Activated CD8-positive, alpha-beta memory T cell treated with anti-CD3 and anti-CD28 coated beads for 4 hours (primary cell): ENCODE results near the gene YIPF3.
A peak's percentile ranks its signal among the peaks of the same experiment; 100 is the strongest.
"Not testable (repeated sequence)": the region's sequence is repeated elsewhere in the genome, so short reads cannot be mapped to it uniquely, and the experiment has no call there.

Experiments
- DNase-seq, 2 donors: peaks; one replicate each; pipeline ENCODE4 v3.0.0-alpha.2; 2020; ENCODE audit warnings: low read depth in 2 of 2

Gene YIPF3

DNA sequence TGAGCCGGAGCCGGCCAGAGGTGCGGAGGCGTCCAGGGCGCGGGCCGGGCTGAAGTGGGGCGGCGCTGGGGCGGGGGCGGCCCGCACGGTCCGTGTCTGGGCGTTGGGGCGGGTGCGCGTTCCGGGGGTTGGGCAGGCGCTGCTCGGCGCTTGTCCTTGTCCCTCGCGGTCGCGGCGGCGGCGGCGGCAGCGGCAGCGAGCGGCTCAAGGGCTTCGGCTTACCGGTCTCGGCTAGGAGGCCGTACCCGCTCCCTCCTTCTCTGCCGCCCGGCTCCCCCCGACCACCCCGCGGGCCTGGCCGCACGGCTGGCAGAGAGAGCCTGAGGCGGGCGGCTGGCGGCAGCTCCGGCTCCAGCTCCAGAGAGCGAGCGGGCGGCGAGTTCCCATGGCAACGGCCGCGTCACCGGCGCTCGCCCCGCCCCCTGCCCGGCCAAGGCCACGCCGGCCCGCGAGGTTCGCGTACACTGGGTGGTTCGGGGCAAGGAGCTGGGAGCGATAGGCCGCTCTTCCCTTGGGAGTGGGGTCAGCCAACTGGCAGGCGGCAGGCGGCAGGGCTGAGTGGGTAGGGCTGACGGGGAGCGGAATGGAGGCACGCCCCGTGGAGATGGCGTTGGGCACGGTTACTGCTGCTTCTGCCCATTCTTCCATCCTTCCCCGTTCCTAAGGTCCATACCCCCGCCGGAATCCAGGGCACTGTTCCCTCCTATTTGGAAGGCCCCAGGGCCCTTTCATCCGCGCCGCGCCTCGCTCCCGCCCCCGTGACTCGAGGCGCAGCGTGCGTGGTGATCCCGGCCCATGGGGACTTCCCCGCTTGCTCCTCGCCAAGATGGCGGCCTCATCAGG lies 6.5 kb downstream of the YIPF3 start, which contains the start of gene LRRC73:
Gene LRRC73 (minus strand): TSS at position 363 of the 843 bp plus-strand sequence. CDS start 561 bp downstream, outside the sequence.
- peak; percentile 51 to 52 for DNase-seq

DNA sequence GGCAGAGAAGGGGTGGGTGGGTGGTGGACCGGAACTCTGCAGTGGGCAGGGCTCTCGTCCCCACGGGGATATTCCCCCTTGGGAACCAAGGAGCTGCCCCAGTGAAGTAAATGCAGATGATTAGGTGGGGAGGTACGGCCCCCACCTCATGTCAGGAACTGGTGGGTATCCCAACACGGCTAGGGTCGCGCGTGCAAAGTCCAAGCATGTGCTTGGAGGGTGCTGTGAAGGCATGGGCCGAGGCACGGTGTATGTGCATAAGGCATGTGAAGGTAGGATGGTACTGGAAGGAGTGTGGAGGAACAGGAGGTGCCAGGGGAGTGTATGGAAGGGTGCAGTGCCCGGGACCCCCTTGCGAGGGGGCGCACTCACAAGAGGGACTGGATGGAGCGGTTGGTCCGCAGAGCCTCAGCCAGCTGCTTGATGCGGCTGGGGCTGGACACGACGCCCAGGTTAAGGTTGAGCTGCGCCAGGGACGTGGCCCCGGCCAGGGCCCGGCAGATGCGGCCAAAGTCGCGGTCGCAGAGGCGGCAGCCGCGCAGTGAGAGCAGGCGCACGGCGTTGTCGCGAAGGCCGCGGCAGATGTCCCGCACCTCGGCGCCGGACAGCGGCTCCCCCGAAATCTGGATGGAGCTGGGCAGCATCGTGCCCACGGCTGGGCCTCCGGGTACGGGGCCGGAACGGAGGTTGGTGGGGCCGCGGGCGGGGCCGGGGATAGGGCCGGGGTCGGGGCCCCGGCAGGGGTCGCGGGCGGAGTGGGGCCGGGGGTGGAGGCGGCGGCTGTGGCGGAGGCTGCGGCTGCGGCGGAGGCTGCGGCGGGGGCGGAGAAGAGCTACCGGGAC lies 7.4 kb downstream of the YIPF3 start:
- DNase-seq = no peak

DNA sequence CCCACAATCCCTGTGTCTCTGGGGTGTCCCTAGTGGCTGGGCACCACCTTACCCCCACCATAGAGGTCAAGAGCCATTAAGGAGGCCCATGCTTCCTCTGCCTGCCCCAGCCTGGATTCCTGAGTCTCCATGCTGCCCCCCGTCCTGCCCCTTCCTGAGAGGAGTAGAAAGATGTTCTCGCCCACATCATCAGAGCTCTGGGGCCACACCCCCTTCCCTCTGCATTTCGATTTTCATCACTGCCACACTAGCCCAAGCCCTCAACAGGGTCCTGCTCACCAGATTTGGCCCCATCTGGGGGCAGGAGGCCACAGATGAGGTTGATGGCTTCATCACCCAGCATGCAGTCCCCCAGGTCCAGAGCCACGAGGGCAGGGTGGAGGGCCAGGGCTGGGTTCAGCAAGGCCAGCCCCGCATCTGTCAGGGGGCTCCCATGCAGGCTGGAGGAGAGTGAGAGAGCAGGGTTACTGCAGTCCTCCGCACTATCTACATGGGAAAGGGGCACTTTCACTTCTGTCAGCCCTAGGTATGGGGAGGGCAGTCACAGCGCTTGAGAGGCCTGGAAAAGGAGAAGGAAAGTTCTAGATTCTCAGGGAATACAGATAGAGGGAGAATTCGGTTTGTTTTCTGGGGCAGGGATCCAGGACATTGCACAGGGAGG lies 8.1 kb downstream of the YIPF3 start:
- DNase-seq = no peak

DNA sequence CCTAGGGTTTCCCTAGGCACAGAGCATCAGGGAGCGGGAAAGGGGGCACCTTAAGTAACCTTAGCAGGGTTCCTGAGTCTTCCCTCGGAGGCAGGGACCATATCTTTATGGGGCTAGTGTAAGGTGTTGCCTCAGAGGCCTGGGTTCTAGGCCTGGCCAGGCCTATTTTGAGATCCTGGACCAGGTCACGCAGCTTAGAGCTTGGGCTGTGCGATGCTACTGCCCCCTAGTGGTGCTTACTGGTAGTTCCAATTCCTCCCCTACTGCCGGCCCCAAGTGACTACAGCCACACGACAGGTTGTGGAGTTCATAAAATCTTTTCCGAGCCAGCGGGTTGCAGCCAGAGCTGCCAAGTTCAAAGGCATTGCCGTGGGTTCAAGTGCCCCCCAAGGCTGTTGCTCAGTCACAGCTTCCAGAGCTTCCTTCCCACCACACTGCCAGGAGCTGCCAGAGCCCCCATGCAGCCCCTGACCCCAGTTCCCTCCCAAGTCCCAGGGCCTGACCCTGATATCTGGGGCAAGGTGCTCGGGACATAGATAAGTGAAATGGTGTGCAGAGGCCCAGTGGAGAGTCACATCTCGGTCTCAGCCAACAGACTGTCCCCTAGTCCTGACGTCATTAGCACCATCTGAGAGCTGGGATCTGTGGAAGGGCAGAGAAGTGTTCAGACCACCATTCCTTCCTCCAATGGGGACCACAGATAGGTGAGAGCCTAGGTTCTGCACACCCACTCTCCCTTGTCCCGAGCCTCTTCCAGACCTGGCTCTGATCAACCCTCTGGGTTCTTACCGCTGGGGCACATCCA lies 9.9 kb downstream of the YIPF3 start:
- peak; percentile 54 to 57 for DNase-seq

DNA sequence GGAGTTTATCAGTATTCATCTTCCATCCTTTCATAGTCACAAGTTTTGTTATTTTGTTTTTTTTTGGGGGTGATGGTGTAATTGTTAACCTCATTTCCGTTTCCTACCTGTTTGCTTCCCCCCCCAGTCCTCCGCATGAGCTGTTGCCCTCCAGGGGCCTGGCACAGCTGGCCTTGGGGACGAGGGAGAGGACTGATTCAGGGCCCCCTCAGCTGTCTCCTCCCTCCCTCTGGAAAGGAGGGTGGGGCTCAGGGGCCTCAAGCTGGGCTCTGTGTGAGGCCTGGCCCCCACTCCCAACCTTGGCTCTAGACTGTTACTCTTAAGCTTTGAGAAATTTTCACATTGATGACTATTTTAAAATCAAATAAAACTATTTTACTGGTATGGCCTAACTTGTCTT lies 10.6 kb downstream of the YIPF3 start:
- DNase-seq = no peak

DNA sequence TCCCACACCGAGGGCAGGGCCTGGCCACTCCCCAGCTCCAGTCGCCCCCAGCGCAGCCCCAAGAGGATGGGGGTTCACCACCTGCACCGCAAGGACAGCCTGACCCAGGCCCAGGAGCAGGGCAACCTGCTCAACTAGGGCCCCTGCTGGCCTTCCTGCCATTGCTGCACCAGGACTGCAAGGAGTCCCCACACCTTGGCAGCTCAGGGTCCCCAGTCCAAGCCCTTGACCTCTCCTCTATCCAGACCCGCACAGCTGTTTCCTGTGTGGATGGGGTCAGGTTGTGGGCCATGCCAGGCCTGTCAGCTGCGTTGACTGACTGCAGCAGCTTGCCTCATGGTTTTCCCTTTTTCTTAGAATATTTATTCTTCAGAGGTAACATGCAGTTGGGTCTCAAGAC lies 11.0 kb downstream of the YIPF3 start:
- no peak for DNase-seq

DNA sequence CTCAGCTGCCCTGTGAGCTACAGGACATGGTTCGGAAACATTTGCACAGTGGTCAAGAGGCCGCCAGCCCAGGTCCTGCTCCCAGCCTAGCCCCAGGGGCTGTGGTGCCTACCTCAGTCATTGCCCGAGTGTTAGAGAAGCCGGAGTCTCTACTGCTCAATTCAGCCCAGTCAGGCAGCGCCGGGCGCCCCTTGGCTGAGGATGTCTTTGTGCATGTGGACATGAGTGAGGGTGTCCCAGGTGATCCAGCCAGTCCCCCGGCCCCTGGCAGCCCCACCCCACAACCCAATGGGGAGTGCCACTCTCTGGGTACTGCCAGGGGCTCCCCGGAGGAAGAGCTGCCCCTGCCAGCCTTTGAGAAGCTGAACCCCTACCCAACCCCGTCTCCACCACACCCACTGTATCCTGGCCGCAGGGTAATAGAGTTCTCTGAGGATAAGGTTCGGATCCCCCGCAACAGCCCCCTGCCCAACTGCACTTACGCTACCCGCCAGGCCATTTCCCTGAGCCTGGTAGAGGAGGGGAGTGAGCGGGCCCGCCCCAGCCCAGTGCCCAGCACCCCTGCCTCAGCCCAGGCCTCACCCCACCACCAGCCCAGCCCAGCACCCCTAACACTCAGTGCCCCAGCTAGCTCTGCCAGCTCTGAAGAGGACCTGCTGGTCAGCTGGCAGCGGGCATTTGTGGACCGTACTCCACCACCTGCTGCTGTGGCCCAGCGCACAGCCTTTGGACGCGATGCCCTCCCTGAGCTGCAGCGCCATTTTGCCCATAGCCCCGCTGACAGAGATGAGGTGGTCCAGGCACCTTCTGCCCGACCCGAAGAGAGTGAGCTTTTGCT lies 11.8 kb downstream of the YIPF3 start:
- DNase-seq = no peak

DNA sequence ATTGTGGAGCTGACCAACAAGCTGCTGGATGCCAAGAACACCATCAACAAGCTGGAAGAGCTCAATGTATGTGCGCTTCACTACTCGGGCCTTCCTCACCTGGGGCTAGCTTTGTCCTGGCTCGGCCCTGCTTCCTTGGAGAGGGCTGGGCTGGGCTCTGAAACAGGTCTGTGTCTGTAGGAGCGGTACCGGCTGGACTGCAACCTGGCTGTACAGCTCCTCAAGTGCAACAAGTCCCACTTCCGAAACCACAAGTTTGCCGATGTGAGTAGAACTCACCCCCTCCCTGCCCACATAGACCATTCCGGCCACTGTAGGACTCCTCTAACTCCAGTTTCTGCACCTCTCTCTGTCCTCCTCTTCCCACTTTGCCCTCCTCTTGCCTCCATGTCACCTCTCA lies 13.3 kb downstream of the YIPF3 start:
- no peak for DNase-seq

DNA sequence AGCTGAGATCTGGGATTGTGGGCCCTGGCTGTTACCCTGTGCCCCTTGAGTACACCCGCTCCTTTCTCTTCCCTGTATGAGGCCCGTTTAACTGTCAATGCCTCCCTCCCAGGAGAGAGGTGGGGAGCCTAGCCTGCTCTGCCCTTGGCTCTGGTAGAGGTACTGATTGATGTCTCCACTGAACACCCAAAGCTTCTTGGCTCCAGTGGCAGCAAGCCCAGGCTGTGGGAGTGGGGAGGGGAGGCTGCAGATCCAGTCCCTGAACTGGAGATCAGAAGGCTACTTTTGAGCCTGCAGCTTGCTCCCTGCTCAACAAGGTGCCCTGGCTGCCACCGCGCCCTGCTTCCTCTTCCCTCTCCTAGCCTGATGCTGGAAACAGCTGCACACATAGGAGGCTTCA lies 14.1 kb downstream of the YIPF3 start:
- no peak for DNase-seq

DNA sequence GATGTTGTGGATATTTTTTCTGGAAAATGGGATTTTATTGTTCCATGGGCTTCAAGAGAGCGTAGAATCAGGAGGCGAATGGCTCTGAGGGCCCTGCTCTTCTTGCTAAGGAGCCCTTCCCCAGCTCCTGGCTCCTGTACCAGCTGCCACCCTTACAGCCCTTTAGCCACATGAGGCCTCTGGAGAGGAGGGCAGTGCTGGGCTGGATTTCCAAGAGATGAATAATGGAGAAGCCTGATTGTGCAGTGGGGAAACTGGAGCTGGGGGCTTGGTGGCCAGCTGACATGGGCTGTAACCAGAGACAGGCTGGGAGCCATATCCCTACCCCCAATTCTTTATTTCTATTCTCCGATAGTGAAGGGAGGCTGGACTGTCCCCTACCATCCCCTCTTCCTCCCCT lies 15.8 kb downstream of the YIPF3 start:
- DNase-seq = no peak

DNA sequence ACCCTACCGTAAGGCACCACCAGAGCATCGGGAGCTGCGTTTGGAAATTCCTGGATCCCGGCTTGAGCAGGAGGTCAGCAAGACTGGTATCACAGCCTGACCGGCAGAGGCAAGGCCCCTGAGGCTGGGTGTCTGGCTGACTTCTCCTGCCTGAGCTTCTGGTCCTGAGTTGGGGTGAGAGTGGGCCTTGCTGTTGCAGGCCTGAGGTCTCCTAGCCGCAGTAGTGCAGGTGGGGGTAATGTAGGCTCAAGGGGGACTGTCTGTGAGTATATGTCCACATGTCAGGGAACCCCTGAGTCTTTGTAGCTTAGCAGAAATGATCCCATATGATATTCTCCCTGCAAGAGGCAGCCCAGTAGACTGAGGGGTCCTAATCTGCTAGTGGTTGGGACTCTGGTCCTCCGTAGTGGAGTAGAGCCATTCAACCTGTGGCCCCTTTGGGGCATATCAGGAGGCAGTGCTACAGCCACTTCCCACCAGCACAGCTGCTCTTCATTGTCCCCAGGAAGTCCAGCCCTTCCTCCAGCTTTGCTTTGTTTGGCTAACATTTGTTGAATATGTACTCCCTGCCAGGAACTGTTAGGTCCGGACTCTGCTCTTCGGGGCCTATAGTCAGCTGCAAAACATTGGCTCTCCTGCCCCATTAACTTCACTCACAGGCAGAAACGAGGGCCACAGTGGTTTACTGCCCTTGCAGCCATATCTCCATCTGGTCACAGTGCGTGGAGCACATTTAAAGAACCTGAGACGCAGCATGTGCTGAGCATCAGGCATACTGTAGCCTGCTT lies 17.5 kb downstream of the YIPF3 start:
- DNase-seq = no peak

DNA sequence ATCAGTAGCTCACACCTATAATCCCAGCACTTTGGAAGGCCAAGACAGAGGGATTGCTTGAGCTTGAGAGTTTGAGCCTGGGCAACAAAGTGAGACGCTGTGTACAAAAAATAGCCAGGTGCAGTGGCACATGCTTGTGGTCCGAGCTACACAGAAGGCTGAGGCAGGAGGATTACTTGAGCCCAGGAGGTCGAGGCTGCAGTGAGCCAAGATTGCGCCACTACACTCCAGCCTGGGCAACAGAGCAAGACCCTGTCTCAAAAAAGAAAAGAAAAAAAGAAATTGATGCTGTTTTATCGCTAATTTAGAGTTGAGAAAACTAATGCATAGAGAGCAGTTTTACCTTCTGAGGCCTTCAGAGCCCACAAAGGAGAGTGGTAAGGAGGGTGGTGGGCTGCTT lies 18.4 kb downstream of the YIPF3 start:
- DNase-seq = not testable (repeated sequence)

DNA sequence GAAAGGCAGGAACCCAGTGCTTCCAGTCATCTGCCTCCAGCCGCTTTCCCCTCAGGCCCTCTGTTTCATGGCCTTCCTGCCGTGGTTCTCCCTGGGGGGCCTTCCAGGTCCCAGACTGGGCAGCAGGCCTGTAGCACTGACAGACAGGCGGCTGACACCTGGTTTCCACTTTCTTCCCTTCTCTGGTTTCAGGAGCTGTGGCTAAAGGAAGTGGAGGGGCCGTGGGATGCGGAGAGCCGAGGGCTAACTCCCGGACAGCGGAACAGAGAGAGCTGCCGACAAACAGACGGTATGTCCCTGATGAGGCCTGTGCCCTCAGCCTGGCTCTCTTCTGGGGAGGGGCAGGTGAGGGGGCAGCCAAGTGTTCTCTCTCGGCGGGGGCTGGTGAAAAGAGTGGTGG lies 19.0 kb downstream of the YIPF3 start:
- DNase-seq = no peak

DNA sequence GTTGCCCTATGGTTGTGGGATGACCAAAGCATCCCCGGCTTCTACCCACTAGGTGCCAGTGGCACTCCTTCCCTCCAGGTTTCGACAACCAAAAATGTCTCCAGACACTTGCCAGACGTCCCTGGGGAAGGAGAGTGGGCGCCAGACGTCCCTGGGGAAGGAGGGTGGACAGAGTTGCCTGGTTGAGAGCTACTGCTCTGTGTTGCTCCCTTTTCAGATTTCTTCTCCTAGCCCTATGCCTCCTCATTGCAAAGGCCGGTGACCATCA lies 19.7 kb downstream of the YIPF3 start:
- DNase-seq = no peak

DNA sequence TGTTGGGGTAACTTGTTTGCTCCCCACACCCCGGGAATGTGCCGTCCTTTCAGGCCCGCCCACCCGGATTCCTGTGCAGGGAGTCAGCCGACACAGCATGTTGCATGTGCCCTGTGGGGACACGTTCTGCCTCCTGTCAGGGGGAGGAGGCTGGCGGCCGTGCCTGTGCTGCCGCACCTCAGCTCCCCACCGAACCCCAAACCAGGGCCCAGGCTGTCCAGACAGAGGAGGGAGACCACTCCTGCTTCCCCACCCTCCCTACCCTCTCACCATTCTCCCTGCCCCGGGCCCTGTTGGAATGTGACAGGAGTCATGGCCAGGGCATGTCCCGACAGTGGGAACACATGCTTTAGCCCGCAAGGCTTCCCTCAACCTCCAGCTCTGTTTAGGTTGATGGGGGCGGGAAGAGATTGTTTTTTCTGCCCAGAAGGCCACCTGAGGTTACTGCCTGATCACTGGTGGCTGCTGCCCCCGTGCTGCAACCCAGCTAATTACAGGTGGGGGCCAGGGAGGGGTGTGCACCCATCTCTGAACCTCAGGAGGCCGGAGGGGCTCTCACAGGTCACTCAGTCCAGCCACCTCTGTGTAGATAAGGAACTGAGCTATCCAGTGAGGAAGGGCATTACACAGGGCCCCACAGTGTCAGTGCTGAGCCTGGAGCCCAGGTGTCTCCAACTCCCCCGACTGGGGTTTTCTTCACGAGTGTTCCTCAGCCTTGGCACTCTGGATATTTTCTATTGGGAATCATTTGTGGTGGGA lies 20.2 kb downstream of the YIPF3 start:
- no peak for DNase-seq

DNA sequence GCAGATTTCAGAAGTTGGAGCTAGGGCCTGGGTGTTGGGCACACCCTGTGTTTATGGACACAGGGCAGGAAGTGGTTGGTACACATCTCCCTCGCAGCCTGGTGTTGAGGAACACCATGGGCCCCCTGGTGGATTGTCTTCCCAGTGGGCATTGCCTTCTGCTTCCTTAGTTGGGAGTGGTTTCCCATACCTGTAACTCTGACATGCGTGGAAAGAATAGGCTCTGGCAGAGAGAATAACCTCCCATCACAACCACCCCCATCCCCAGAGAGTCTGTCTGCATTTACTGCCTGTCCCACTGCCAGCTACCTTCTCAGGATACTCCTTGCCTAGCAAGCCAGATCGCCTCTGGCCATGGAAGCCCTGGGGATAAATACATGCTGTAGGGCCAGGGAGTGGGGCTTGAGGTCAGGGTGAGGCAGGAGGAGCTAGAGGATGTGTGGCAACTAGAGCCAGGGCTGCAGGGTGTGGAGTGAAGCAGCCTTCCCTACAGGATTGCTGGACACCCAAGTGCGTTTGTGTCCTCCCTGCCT lies 21.3 kb downstream of the YIPF3 start:
- no peak for DNase-seq

DNA sequence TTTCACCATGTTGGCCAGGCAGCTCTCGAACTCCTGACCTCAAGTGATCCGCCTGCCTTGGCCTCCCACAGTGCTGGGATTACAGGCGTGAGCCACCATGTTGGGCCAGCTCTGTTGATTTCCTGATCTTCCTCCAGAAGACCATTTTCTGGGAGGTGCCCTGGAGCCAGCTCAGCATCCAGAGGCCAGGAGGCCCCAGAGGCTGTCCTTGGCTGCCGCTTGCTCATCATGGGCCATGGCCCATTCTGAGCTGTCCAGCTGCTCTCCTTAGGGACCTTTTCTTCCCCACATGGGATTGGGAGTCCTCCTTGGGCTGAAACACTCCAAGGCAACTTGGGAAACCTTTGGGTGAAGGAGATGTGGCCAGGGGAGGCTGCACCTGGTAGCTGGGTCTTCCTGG lies 22.0 kb downstream of the YIPF3 start:
- DNase-seq = no peak

DNA sequence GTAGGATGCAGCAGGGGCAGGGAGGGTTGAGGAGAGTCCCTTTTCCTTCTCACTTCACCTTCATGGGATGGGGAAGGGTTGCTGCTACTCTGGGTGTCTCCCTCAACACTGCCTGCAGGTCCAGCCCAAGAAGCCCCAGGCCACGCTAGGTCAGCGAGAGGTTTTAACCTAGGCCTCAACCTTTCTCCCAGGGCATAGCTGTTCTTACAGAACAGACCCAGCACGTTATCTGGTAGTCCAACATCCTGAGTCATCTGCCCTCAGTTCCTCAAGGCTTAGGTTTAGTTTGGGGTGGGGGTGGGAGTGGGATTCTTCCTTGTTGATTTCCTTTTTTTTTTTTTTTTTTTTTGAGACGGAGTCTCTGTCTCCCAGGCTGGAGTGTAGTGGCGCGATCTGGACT lies 22.4 kb downstream of the YIPF3 start:
- no peak for DNase-seq

DNA sequence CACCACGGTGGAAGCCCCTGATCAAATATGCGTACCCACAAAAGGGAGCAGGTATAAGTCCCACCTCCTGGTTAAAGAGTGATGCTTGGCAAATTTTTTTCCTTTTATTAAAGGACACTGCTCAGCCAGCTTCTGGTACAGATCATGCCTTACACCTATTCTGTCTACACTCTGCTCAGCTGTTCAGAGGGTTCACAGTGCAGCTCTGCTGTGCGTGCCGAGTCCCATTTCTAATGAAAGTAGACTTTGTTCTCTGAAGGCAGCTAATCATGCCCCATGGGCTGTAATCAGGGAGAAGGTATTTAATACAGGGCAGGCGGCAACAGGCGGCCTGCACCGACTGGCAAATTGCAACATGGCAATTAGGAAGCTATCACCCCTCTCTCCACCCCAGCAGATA lies 22.9 kb downstream of the YIPF3 start:
- DNase-seq = no peak
